GM12878 (cell line): ENCODE measurements around the gene MIR17HG. TPM values are rescaled to one million over a fixed set of nuclear protein-coding genes. Genes with fewer than 3 reads are reported as not detected.

Experiments
- ATAC-seq: fragments of 200-7000 bp; cut with Tn5 transposase; 3 replicates; pipeline ENCODE4 v1.9.1; 2020; ENCODE audit warnings: mild to moderate bottlenecking, moderate library complexity
- BruUV-seq: library from RNA; stranded (reverse); fragments of 400-500 nt; replicated peaks from 2 replicates; lab custom pipeline; 2021; lab: Mats Ljungman, UMichigan
- CTCF ChIA-PET: fragments of 300-600 bp; sonication (Branson Sonifier 250); formaldehyde crosslinking; extraction: SDS; loops from one replicate; lab custom pipeline; 2021; ENCODE audit warnings: inconsistent platforms; lab: Yijun Ruan, JAX
- POLR2A ChIA-PET: fragments of 350-600 bp; formaldehyde crosslinking; extraction: SDS; loops from one replicate; lab custom pipeline; 2021; ENCODE audit warnings: inconsistent platforms; lab: Charles Lee
- RAD21 ChIA-PET: fragments of 300-600 bp; sonication (Branson Sonifier 250); formaldehyde crosslinking; loops from one replicate; lab custom pipeline; 2023; ENCODE audit warnings: antibody characterized with exemption; ENCODE audit not compliant: unreplicated experiment; lab: Charles Lee
- SMC1A ChIA-PET: fragments of 300-600 bp; sonication (Branson Sonifier 250); formaldehyde crosslinking; loops from one replicate; lab custom pipeline; 2023; ENCODE audit not compliant: unreplicated experiment, uncharacterized antibody; lab: Charles Lee
- DNase-seq: peaks from one replicate; pipeline ENCODE4 v3.0.0-alpha.2; 2011; ENCODE audit warnings: low read depth, low spot score
- FAIRE-seq: peaks from 3 replicates; lab custom pipeline; 2011; peaks lifted over from hg19 to GRCh38; lab: Jason Lieb, UNC
- H2AFZ ChIP-seq: 2 replicates; pipeline ENCODE4 v1.6.0; 2011; ENCODE audit warnings: low read depth, low read length, control low read depth; ENCODE audit not compliant: control insufficient read depth
- H3K27ac ChIP-seq: 2 replicates; pipeline ENCODE4 v1.5.1; 2011; ENCODE audit warnings: control low read depth; ENCODE audit not compliant: control insufficient read depth, insufficient read depth
- H3K27me3 ChIP-seq, 2 experiments: replicated peaks in 1 of 2; 2 replicates each; pipeline versions ENCODE4 v1.6.0 to v1.6.1; 2011; ENCODE audit warnings: low read length in 1 of 2; ENCODE audit not compliant: control insufficient read depth in 2 of 2, insufficient read depth in 2 of 2
- H3K36me3 ChIP-seq, 2 experiments: 2 replicates each; pipeline ENCODE4 v1.5.1; 2011; ENCODE audit warnings: low read length in 1 of 2; ENCODE audit not compliant: control insufficient read depth in 2 of 2, insufficient read depth in 2 of 2
- H3K4me1 ChIP-seq: 2 replicates; pipeline ENCODE4 v1.6.1; 2011; ENCODE audit warnings: mild to moderate bottlenecking, low read length, moderate library complexity, mixed read lengths; ENCODE audit not compliant: control insufficient read depth, insufficient read depth
- H3K4me2 ChIP-seq: 2 replicates; pipeline ENCODE4 v1.6.0; 2011; ENCODE audit warnings: control low read depth; ENCODE audit not compliant: control insufficient read depth, insufficient read depth
- H3K4me3 ChIP-seq: fragments of 200-600 bp; sonication (generic); 2 replicates; pipeline ENCODE4 v1.5.1; 2016
- H3K79me2 ChIP-seq: 2 replicates; pipeline ENCODE4 v1.6.0; 2011; ENCODE audit warnings: low read length; ENCODE audit not compliant: control insufficient read depth, insufficient read depth
- H3K9ac ChIP-seq: 2 replicates; pipeline ENCODE4 v1.8.0; 2011; ENCODE audit warnings: low read length, control low read depth, mixed read lengths; ENCODE audit not compliant: control insufficient read depth, insufficient read depth
- H3K9me3 ChIP-seq: replicated peaks from 3 replicates; pipeline ENCODE4 v1.5.1; 2011; ENCODE audit warnings: mild to moderate bottlenecking, low read length; ENCODE audit not compliant: control insufficient read depth, insufficient read depth
- H4K20me1 ChIP-seq: 2 replicates; pipeline ENCODE4 v1.6.0; 2011; ENCODE audit not compliant: control insufficient read depth, insufficient read depth
- ASH2L ChIP-seq: fragments of 300-600, 200-600 bp; sonication (generic); IDR thresholded peaks from 2 replicates; pipeline ENCODE4 v1.6.1; 2017; ENCODE audit warnings: low read depth, mild to moderate bottlenecking, borderline replicate concordance
- ETV6 ChIP-seq, 2 experiments: fragments of 450-650 bp in 1 of 2; IDR thresholded peaks in 1 of 2; conservative IDR thresholded peaks in 1 of 2; 2 replicates each; pipeline ENCODE4 v1.6.1; 2014; ENCODE audit warnings: antibody characterized with exemption in 1 of 2, borderline replicate concordance in 1 of 2, low read depth in 1 of 2, mild to moderate bottlenecking in 1 of 2, moderate library complexity in 1 of 2
- EZH2 ChIP-seq: IDR thresholded peaks from 2 replicates; pipeline ENCODE4 v1.6.1; 2012; ENCODE audit warnings: low read depth, mild to moderate bottlenecking, control low read depth, inconsistent platforms, low read length, borderline replicate concordance; ENCODE audit not compliant: control insufficient read depth
- IKZF2 ChIP-seq, 2 experiments: fragments of 450-650 bp; IDR thresholded peaks; 2 replicates each; pipeline ENCODE4 v1.6.1; 2017; ENCODE audit warnings: mild to moderate bottlenecking in 2 of 2, moderate library complexity in 2 of 2
- NFIC ChIP-seq: IDR thresholded peaks from 2 replicates; pipeline ENCODE4 v1.6.1; 2012; ENCODE audit warnings: low read depth, mild to moderate bottlenecking, inconsistent platforms, low read length, moderate library complexity
- ZNF274 ChIP-seq: IDR thresholded peaks from one replicate; pipeline ENCODE4 v1.8.0; 2011; ENCODE audit not compliant: insufficient read length, insufficient read depth
- ZZZ3 ChIP-seq: IDR thresholded peaks from 2 replicates; pipeline ENCODE4 v1.6.1; 2011; ENCODE audit warnings: low read depth; ENCODE audit not compliant: control insufficient read depth, insufficient read length
- WGBS: methylation state at CpG from one replicate; pipeline ENCODE4 v1.1.6; 2016; ENCODE audit warnings: low lambda C conversion rate; ENCODE audit not compliant: insufficient replicate concordance, insufficient coverage; ENCODE audit errors: missing lambda C conversion rate; 5-methylcytosine and 5-hydroxymethylcytosine counted together
- in situ Hi-C: fragments of 300-500 bp; cut with MboI; formaldehyde crosslinking; loops from 9 replicates; pipeline ENCODE4 v1.14.3; 2018; ENCODE audit warnings: mixed read lengths
- intact Hi-C: fragments of 100-400 bp; cut with micrococcal nuclease; formaldehyde crosslinking; loops from one replicate; pipeline ENCODE4 v1.14.2; 2022; ENCODE audit not compliant: unreplicated experiment
- polyA plus RNA-seq, 11 experiments: library from polyadenylated mRNA; depleted of rRNA in 4 of 11; unstranded in 6 of 11; stranded (reverse) in 5 of 11; fragments of >200 nt; fragmentation: Nextera tagmentation in 4 of 11; fragmentation: Illumina TruSeq in 1 of 11; extraction: Ambion mirVana in 4 of 11; extraction: Trizol in 1 of 11; gene quantifications; 1 replicate in 1 of 11; 2 replicates in 10 of 11; pipeline versions ENCODE4 v1.2.1 to v1.2.3, GENCODE V29; 2011 to 2016; ENCODE audit warnings: inconsistent platforms in 2 of 11, missing spikeins in 2 of 11, low read depth in 1 of 11
- total RNA-seq, 4 experiments: library from RNA; depleted of rRNA in 3 of 4; stranded (reverse); fragments of >200 nt in 3 of 4; fragmentation: Illumina TruSeq in 1 of 4; extraction: Trizol in 1 of 4; gene quantifications; 2 replicates each; pipeline versions ENCODE4 v1.2.1 to v1.2.3, GENCODE V29; 2013 to 2021
- TF ChIP-seq, protein P1 (sequence below): IDR thresholded peaks from 2 replicates; pipeline ENCODE4 v1.6.1; 2011; ENCODE audit warnings: low read depth, low read length, improper control_type of control experiment, borderline replicate concordance
- TF ChIP-seq, protein P2 (sequence below), 3 experiments: IDR thresholded peaks in 2 of 3; conservative IDR thresholded peaks in 1 of 3; 2 replicates each; pipeline ENCODE4 v1.5.1; 2011; ENCODE audit warnings: low read depth in 3 of 3, low read length in 3 of 3, mild to moderate bottlenecking in 3 of 3, control low read depth in 2 of 3, moderate library complexity in 2 of 3, inconsistent platforms in 1 of 3, mixed read lengths in 1 of 3; ENCODE audit not compliant: control insufficient read depth in 2 of 3, insufficient read depth in 1 of 3; ENCODE audit errors: extremely low read depth in 1 of 3
- TF ChIP-seq, protein P3 (sequence below): IDR thresholded peaks from 2 replicates; pipeline ENCODE4 v1.6.1; 2011; ENCODE audit warnings: low read depth, mild to moderate bottlenecking, low read length, moderate library complexity, borderline replicate concordance; ENCODE audit errors: extremely low read depth
- TF ChIP-seq, protein P4 (sequence below): fragments of 450-650 bp; formaldehyde crosslinking; IDR thresholded peaks from 2 replicates; pipeline ENCODE4 v1.4.0; 2020; ENCODE audit warnings: mild to moderate bottlenecking, moderate library complexity
- TF ChIP-seq, protein P5 (sequence below): fragments of 450-650 bp; IDR thresholded peaks from 2 replicates; pipeline ENCODE4 v1.6.1; 2017; ENCODE audit warnings: mild to moderate bottlenecking

Gene MIR17HG
- total and polyA plus RNA-seq, 10 of the 15 experiments (the other 5 are each of a cell fraction or from before 2014, with no cell fraction given), result 4.4 to 37.7 (median 15.1) TPM

DNA sequence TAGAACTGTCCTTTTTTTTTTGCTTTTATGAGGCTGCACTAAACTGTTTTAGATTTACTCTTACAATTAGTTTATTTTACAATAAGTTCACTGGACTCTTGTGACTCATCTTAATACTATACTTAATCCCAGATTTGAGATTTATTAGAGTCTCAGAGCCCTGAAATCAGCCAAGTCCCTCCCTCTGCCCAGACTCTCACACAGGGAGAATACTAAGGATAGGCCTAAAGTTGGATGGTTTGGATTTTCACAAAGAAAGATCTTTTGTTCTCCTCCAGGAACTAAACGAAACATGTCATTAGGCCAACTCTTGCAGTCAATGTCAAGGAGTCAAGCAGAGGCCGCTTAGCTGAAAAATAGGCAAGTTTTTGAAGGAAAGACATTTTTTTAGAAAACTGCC lies 42.7 kb upstream of the MIR17HG start:
- Histone ChIP-seq H3K4me1 (no peaks in the 10 kb centered on the region), H3K79me2 (no peaks in the 10 kb centered on the region), H3K27me3 (no peaks in the 10 kb centered on the region), H3K36me3 (no peaks in the 10 kb centered on the region), H4K20me1 (no peaks in the 10 kb centered on the region), H3K27ac (no peak overlapping the region), H3K9me3 (no peaks in the 10 kb centered on the region; the same call in 1 of the 3 replicates), H3K4me2 (no peak overlapping the region), H3K4me3 (no peak overlapping the region), H3K9ac (no peak overlapping the region), H2AFZ (no peak overlapping the region)
- DNase-seq (no peak), ATAC-seq (no peak), FAIRE-seq (no peak)
- SMC1A ChIA-PET, result interaction anchor here (1.2 kb wide), 1 partner anchor 9 kb away, joined by 5 read pairs; no protein-coding TSS in a partner anchor
- in situ Hi-C loops (no loop called here), intact Hi-C loops (no loop called here)
- RAD21 ChIA-PET, result interaction anchor here (2.7 kb wide), 1 partner anchor 10 kb away, joined by 7 read pairs; no protein-coding TSS in a partner anchor
- TF ChIP-seq, protein P1, sequence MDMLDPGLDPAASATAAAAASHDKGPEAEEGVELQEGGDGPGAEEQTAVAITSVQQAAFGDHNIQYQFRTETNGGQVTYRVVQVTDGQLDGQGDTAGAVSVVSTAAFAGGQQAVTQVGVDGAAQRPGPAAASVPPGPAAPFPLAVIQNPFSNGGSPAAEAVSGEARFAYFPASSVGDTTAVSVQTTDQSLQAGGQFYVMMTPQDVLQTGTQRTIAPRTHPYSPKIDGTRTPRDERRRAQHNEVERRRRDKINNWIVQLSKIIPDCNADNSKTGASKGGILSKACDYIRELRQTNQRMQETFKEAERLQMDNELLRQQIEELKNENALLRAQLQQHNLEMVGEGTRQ, result no peak
- TF ChIP-seq NFIC (no peak), IKZF2 (IDR thresholded peaks at IDR 0.05) (no peak), ZZZ3 (no peak), EZH2 (no peak), ZNF274 (no peak), ASH2L (no peak), ETV6 (conservative IDR thresholded peaks at IDR 0.05 in 1 of 2, IDR thresholded peaks at IDR 0.05 in 1 of 2; ENCODE audit: borderline replicate concordance in 1 of 2, low read depth in 1 of 2) (no peak)
- TF ChIP-seq, protein P2, sequence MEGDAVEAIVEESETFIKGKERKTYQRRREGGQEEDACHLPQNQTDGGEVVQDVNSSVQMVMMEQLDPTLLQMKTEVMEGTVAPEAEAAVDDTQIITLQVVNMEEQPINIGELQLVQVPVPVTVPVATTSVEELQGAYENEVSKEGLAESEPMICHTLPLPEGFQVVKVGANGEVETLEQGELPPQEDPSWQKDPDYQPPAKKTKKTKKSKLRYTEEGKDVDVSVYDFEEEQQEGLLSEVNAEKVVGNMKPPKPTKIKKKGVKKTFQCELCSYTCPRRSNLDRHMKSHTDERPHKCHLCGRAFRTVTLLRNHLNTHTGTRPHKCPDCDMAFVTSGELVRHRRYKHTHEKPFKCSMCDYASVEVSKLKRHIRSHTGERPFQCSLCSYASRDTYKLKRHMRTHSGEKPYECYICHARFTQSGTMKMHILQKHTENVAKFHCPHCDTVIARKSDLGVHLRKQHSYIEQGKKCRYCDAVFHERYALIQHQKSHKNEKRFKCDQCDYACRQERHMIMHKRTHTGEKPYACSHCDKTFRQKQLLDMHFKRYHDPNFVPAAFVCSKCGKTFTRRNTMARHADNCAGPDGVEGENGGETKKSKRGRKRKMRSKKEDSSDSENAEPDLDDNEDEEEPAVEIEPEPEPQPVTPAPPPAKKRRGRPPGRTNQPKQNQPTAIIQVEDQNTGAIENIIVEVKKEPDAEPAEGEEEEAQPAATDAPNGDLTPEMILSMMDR (IDR thresholded peaks at IDR 0.05 in 2 of 3, conservative IDR thresholded peaks at IDR 0.05 in 1 of 3; ENCODE audit: control insufficient read depth in 2 of 3, extremely low read depth in 1 of 3, insufficient read depth in 1 of 3, low read depth in 3 of 3, low read length in 3 of 3), result no peak
- TF ChIP-seq, protein P3, sequence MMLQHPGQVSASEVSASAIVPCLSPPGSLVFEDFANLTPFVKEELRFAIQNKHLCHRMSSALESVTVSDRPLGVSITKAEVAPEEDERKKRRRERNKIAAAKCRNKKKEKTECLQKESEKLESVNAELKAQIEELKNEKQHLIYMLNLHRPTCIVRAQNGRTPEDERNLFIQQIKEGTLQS, result no peak
- TF ChIP-seq, protein P4, sequence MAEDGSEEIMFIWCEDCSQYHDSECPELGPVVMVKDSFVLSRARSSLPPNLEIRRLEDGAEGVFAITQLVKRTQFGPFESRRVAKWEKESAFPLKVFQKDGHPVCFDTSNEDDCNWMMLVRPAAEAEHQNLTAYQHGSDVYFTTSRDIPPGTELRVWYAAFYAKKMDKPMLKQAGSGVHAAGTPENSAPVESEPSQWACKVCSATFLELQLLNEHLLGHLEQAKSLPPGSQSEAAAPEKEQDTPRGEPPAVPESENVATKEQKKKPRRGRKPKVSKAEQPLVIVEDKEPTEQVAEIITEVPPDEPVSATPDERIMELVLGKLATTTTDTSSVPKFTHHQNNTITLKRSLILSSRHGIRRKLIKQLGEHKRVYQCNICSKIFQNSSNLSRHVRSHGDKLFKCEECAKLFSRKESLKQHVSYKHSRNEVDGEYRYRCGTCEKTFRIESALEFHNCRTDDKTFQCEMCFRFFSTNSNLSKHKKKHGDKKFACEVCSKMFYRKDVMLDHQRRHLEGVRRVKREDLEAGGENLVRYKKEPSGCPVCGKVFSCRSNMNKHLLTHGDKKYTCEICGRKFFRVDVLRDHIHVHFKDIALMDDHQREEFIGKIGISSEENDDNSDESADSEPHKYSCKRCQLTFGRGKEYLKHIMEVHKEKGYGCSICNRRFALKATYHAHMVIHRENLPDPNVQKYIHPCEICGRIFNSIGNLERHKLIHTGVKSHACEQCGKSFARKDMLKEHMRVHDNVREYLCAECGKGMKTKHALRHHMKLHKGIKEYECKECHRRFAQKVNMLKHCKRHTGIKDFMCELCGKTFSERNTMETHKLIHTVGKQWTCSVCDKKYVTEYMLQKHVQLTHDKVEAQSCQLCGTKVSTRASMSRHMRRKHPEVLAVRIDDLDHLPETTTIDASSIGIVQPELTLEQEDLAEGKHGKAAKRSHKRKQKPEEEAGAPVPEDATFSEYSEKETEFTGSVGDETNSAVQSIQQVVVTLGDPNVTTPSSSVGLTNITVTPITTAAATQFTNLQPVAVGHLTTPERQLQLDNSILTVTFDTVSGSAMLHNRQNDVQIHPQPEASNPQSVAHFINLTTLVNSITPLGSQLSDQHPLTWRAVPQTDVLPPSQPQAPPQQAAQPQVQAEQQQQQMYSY, result no peak
- TF ChIP-seq, protein P5, sequence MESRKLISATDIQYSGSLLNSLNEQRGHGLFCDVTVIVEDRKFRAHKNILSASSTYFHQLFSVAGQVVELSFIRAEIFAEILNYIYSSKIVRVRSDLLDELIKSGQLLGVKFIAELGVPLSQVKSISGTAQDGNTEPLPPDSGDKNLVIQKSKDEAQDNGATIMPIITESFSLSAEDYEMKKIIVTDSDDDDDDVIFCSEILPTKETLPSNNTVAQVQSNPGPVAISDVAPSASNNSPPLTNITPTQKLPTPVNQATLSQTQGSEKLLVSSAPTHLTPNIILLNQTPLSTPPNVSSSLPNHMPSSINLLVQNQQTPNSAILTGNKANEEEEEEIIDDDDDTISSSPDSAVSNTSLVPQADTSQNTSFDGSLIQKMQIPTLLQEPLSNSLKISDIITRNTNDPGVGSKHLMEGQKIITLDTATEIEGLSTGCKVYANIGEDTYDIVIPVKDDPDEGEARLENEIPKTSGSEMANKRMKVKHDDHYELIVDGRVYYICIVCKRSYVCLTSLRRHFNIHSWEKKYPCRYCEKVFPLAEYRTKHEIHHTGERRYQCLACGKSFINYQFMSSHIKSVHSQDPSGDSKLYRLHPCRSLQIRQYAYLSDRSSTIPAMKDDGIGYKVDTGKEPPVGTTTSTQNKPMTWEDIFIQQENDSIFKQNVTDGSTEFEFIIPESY, result no peak
- CTCF ChIA-PET, result interaction anchor here (0.8 kb wide), 1 partner anchor 141 kb away, joined by 4 read pairs; no protein-coding TSS in a partner anchor
- BruUV-seq, result no TSS peak
- POLR2A ChIA-PET, result no interaction called here
- 63% methylated on average over 2 of the region's 2 CpGs for WGBS
